NB4 (cell line): ENCODE data around the gene PTPN3.

Experiments
- POLR2A ChIP-seq: IDR thresholded peaks from 2 replicates; pipeline ENCODE4 v1.6.1; 2011; ENCODE audit warnings: mild to moderate bottlenecking; ENCODE audit not compliant: insufficient read length; ENCODE audit errors: extremely low read depth
- TF ChIP-seq, protein P1 (sequence below): IDR thresholded peaks from one replicate; pipeline ENCODE4 v1.5.1; 2012; ENCODE audit warnings: low read depth, low read length
- TF ChIP-seq, protein P2 (sequence below): IDR thresholded peaks from 2 replicates; pipeline ENCODE4 v1.6.1; 2011; ENCODE audit warnings: low read depth, low read length

DNA sequence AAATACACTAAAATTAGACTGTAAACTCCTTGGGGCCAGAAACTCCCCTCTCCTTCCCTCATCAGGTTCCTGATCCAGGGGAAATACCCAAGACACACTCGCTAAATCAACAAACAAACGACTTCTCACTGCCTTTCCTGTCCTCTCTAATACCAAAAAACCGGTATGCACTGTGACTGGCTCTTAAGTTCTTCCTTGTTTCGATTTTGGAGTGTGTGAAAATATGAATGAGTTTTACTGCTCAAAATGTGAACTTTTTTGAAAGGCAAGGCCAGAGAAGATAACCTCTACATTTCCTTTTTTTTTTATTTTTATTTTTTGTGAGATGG lies 96.2 kb downstream of the PTPN3 start:
- TF ChIP-seq, protein P1, sequence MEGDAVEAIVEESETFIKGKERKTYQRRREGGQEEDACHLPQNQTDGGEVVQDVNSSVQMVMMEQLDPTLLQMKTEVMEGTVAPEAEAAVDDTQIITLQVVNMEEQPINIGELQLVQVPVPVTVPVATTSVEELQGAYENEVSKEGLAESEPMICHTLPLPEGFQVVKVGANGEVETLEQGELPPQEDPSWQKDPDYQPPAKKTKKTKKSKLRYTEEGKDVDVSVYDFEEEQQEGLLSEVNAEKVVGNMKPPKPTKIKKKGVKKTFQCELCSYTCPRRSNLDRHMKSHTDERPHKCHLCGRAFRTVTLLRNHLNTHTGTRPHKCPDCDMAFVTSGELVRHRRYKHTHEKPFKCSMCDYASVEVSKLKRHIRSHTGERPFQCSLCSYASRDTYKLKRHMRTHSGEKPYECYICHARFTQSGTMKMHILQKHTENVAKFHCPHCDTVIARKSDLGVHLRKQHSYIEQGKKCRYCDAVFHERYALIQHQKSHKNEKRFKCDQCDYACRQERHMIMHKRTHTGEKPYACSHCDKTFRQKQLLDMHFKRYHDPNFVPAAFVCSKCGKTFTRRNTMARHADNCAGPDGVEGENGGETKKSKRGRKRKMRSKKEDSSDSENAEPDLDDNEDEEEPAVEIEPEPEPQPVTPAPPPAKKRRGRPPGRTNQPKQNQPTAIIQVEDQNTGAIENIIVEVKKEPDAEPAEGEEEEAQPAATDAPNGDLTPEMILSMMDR = no peak
- TF ChIP-seq, protein P2, sequence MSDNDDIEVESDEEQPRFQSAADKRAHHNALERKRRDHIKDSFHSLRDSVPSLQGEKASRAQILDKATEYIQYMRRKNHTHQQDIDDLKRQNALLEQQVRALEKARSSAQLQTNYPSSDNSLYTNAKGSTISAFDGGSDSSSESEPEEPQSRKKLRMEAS = no peak
- TF ChIP-seq POLR2A = no peak
